ENCODE measurements around the gene KCTD3. TPM values are rescaled to one million over a fixed set of nuclear protein-coding genes. Genes with fewer than 3 reads are reported as not detected.
A peak's percentile ranks its signal among the peaks of the same experiment; 100 is the strongest.

KCTD3 gene
- total and polyA plus RNA-seq, 8 donors: 18.3 to 36.4 (median 24.8) TPM

DNA sequence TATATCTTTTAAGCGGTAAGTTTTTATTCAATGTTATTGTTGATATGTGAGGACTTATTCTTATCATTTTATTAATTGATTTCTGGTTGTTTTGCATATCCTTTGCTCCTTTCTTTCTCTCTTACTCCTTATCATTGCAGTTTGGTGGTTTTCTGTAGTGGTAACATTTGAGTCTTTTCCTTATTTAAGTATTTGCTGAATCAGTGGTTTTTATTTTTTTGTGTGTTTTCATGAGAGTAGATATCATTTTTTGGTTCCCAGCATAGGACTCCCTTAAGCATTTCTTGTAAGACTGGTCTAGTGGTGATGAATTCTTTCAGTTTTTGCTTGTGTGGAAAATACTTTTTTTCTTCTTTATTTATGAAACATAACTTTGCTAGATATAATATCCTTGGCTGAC lies 12.2 kb upstream of the KCTD3 start:
- Histone ChIP-seq H3K4me1 (no peaks in the 10 kb centered on the region), H3K9me3 (no peaks in the 10 kb centered on the region), H3K4me3 (no peak overlapping the region), H3K27me3 (no peaks in the 10 kb centered on the region), H3K36me3 (no peaks in the 10 kb centered on the region), H3K27ac (no peak overlapping the region)
- intact Hi-C loops (cut with DNase I): loop anchor here in 1 of 3 donors (10.0 kb wide), 1 partner anchor 210 kb away; no protein-coding TSS in a partner anchor
- TF ChIP-seq, protein P1, sequence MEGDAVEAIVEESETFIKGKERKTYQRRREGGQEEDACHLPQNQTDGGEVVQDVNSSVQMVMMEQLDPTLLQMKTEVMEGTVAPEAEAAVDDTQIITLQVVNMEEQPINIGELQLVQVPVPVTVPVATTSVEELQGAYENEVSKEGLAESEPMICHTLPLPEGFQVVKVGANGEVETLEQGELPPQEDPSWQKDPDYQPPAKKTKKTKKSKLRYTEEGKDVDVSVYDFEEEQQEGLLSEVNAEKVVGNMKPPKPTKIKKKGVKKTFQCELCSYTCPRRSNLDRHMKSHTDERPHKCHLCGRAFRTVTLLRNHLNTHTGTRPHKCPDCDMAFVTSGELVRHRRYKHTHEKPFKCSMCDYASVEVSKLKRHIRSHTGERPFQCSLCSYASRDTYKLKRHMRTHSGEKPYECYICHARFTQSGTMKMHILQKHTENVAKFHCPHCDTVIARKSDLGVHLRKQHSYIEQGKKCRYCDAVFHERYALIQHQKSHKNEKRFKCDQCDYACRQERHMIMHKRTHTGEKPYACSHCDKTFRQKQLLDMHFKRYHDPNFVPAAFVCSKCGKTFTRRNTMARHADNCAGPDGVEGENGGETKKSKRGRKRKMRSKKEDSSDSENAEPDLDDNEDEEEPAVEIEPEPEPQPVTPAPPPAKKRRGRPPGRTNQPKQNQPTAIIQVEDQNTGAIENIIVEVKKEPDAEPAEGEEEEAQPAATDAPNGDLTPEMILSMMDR (IDR thresholded peaks at IDR 0.05): no peak
- 88 to 89% methylated on average over 1 of the region's 1 CpG for WGBS, 2 donors
- no peak for FAIRE-seq
- DNase-seq: no peak
- ATAC-seq: no peak

DNA sequence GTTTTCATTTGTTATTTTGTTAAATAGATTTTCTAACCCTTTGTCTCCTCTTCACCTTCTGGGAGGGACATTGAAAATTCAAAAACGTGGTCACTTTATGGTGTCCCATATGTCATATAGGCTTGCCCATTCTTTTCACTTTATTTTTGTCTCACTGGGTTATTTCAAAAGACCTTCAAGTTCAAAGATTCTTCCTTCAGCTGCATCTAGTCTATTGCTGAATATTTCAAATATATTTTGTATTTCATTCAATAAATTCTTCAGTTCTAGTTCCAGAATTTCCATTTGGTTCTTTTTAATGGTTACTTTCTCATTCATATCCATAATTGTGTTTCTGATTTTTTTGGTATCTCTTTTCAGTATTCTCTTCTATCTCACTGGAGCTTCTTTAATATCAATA lies 11.6 kb upstream of the KCTD3 start:
- Histone ChIP-seq H3K4me1 (no peaks in the 10 kb centered on the region), H3K27ac (no peak overlapping the region), H3K36me3 (no peaks in the 10 kb centered on the region), H3K27me3 (no peaks in the 10 kb centered on the region), H3K9me3 (no peaks in the 10 kb centered on the region), H3K4me3 (no peak overlapping the region)
- 45 to 66% methylated on average over 1 of the region's 1 CpG for WGBS, 2 donors
- intact Hi-C loops (cut with DNase I): loop anchor here in 1 of 3 donors (10.0 kb wide), 1 partner anchor 209 kb away; no protein-coding TSS in a partner anchor
- TF ChIP-seq, protein P1 (IDR thresholded peaks at IDR 0.05): no peak
- no peak for ATAC-seq
- FAIRE-seq: no peak
- no peak for DNase-seq

DNA sequence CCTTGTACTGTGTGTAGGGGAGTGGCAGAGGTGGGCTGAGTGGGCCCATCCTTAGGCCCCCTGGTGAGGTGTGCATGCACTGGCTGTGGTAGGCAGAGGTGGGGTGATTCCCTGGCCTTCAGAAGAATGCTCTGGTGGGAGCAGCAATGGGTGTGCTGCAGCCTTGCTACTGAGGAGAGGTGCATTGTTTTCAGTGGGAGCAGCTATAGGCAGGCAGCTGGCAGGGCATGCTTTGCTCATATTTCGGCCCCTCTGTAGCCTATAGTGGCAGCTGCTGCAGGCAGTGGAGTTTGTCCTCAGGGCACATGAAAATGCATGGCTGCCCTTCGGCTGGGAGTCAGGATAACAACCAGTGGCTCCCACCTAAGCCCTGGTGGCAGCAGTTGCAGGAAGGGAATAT lies 10.1 kb upstream of the KCTD3 start:
- FAIRE-seq (no peak), DNase-seq (no peak), ATAC-seq (no peak)
- WGBS, 2 donors: 85 to 88% methylated on average over 2 of the region's 2 CpGs
- H3K9me3 ChIP-seq: no peaks in the 10 kb centered on the region
- H3K4me3 ChIP-seq: no peak overlapping the region
- intact Hi-C loops (cut with DNase I): loop anchor here in 1 of 3 donors (10.0 kb wide), 1 partner anchor 208 kb away; no protein-coding TSS in a partner anchor
- no peaks in the 10 kb centered on the region for H3K4me1 ChIP-seq
- TF ChIP-seq, protein P1 (IDR thresholded peaks at IDR 0.05): no peak
- H3K27me3 ChIP-seq: no peaks in the 10 kb centered on the region
- no peak overlapping the region for H3K27ac ChIP-seq
- H3K36me3 ChIP-seq: no peaks in the 10 kb centered on the region

DNA sequence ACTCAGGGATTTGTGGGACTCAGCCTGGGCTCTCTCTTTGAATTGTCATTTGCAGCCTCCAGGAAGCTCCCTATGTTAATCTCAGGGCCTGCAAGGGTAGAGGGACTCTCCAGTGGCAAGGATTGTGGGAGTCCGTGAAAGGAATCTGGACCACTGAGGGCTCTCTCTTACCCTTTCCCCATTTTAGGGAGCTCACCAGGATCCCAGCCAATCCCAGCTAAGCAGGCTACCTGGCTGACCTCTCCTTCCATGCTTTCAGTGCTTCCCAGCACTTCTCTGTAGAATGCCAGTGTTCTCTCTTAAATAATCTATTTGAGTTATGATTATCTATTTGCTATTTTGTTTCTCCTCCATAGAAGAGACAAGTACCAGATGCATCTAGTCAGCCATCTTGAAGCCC lies 9.6 kb upstream of the KCTD3 start:
- ATAC-seq: peak in 1 of 4 donors; percentile 24
- FAIRE-seq: no peak
- intact Hi-C loops (cut with DNase I): loop anchor here in 1 of 3 donors (10.0 kb wide), 1 partner anchor 207 kb away; no protein-coding TSS in a partner anchor
- peak overlapping the region in 2 of 4 donors; percentile 28 to 35 for H3K27ac ChIP-seq
- no peaks in the 10 kb centered on the region for H3K27me3 ChIP-seq
- TF ChIP-seq, protein P1 (IDR thresholded peaks at IDR 0.05): no peak
- H3K9me3 ChIP-seq: no peaks in the 10 kb centered on the region
- 82 to 94% methylated on average over 1 of the region's 1 CpG for WGBS, 2 donors
- no peaks in the 10 kb centered on the region for H3K36me3 ChIP-seq
- H3K4me1 ChIP-seq: no peaks in the 10 kb centered on the region
- DNase-seq: no peak
- H3K4me3 ChIP-seq: no peak overlapping the region

DNA sequence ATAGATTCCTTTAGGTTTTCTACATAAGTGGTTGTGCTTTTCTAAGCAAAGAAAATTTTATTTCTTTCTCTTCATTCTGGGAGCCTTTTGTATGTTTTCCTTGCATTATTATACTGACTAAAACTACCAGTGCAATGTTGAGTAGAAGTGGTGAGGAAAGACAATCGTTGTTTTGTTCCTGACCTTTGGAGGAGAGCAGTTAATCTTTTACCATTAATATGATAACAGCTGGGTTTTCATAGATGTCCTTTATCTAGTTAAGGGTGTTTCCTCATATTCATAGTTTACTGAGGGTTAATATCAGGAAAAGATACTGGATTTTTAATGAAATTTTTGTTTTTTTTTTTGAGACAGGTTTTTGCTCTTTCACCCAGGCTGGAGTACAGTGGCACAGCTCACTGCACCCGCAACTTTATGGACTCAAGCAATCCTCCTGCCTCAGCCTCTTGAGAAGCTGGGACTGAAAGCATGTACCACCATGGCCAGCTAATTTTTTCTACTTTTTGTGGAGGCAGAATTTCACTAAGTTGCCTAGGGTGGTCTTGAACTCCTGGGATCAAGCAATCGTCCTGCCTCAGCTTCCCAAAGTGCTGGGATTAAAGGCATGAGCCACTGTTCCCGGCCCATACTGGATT lies 9.0 kb upstream of the KCTD3 start:
- TF ChIP-seq, protein P1 (IDR thresholded peaks at IDR 0.05): no peak
- no peak overlapping the region for H3K4me3 ChIP-seq
- no peak for FAIRE-seq
- ATAC-seq: peak in 2 of 4 donors; percentile 51 to 72
- H3K27ac ChIP-seq: peak overlapping the region in 2 of 4 donors; percentile 28 to 35
- 46 to 56% methylated on average over 4 of the region's 4 CpGs for WGBS, 2 donors
- no peaks in the 10 kb centered on the region for H3K36me3 ChIP-seq
- intact Hi-C loops (cut with DNase I): loop anchor here in 1 of 3 donors (10.0 kb wide), 1 partner anchor 207 kb away; no protein-coding TSS in a partner anchor
- H3K4me1 ChIP-seq: no peaks in the 10 kb centered on the region
- DNase-seq: no peak
- H3K27me3 ChIP-seq: no peaks in the 10 kb centered on the region
- no peaks in the 10 kb centered on the region for H3K9me3 ChIP-seq
